PC-3 (cell line): Measurements from ENCODE around the gene BCKDHB.

Source experiments
- EZH2 ChIP-seq: fragments of 300-600 bp; sonication (generic); IDR thresholded peaks from one replicate; pipeline ENCODE4 v1.6.1; 2017; ENCODE audit warnings: antibody characterized with exemption, mild to moderate bottlenecking, low read length; ENCODE audit not compliant: unreplicated experiment
- EZH2phosphoT487 ChIP-seq: fragments of 300-600 bp; sonication (generic); IDR thresholded peaks from 2 replicates; pipeline ENCODE4 v1.6.1; 2018; ENCODE audit warnings: mild to moderate bottlenecking, antibody characterized with exemption, low read length, borderline replicate concordance

DNA sequence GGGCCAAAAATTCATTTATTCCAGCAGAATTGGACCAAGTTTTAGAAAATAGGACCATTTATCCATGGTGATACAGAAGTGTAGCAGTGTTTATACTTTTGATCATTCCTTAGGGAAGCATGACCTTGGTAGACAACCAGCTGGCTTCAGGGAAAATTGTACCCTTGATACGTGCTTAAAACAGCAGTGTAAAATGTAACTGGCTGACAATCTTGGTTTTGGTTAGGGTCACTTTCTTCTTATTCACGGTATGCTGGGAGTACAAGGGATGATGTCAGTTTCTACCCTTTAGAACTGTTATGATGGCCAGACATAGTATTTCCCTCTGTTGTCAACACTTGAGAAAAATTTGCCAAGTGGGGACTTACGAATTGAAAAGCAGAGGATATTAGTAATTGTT is 157.1 kb downstream of the BCKDHB start:
- TF ChIP-seq EZH2: no peak
- TF ChIP-seq EZH2phosphoT487: no peak
